ENCODE measurements around the gene JUND.

The JUND gene

GRCh38 chr19:18310118-18310909 is 28.9 kb upstream of the JUND start:
- no peak for DNase-seq
- in situ Hi-C loops (cut with MboI; ENCODE audit: low pct_unique_long_range_greater_than_20kb, low sequenced_read_pairs) = no loop called here

- in situ Hi-C loops (cut with MboI; ENCODE audit: low pct_unique_long_range_greater_than_20kb, low sequenced_read_pairs) = no loop called here
- no peak for DNase-seq
These were observed 28.2 kb upstream of the JUND start for GRCh38 chr19:18309525-18310064.

GRCh38 chr19:18308948-18309325 is 27.5 kb upstream of the JUND start:
- no peak for DNase-seq
- in situ Hi-C loops (cut with MboI; ENCODE audit: low pct_unique_long_range_greater_than_20kb, low sequenced_read_pairs) = no loop called here

- DNase-seq = no peak
- in situ Hi-C loops (cut with MboI; ENCODE audit: low pct_unique_long_range_greater_than_20kb, low sequenced_read_pairs) = no loop called here
These were observed 26.9 kb upstream of the JUND start for GRCh38 chr19:18308051-18308947.

GRCh38 chr19:18307271-18307681 is 25.9 kb upstream of the JUND start:
- in situ Hi-C loops (cut with MboI; ENCODE audit: low pct_unique_long_range_greater_than_20kb, low sequenced_read_pairs) = no loop called here
- DNase-seq = no peak

GRCh38 chr19:18306888-18307260 is 25.5 kb upstream of the JUND start:
- in situ Hi-C loops (cut with MboI; ENCODE audit: low pct_unique_long_range_greater_than_20kb, low sequenced_read_pairs) = no loop called here
- no peak for DNase-seq

GRCh38 chr19:18306209-18306887 is 24.9 kb upstream of the JUND start:
- no peak for DNase-seq
- in situ Hi-C loops (cut with MboI; ENCODE audit: low pct_unique_long_range_greater_than_20kb, low sequenced_read_pairs) = no loop called here

- DNase-seq = peak; percentile 79
- in situ Hi-C loops (cut with MboI; ENCODE audit: low pct_unique_long_range_greater_than_20kb, low sequenced_read_pairs) = no loop called here
These were observed 23.3 kb upstream of the JUND start for GRCh38 chr19:18304458-18305310.

GRCh38 chr19:18304208-18304457 is 22.7 kb upstream of the JUND start:
- in situ Hi-C loops (cut with MboI; ENCODE audit: low pct_unique_long_range_greater_than_20kb, low sequenced_read_pairs) = no loop called here
- peak; percentile 24 for DNase-seq

GRCh38 chr19:18301718-18302111 is 20.3 kb upstream of the JUND start:
- in situ Hi-C loops (cut with MboI; ENCODE audit: low pct_unique_long_range_greater_than_20kb, low sequenced_read_pairs) = no loop called here
- DNase-seq = no peak

GRCh38 chr19:18300930-18301717 is 19.7 kb upstream of the JUND start:
- in situ Hi-C loops (cut with MboI; ENCODE audit: low pct_unique_long_range_greater_than_20kb, low sequenced_read_pairs) = no loop called here
- DNase-seq = no peak

- DNase-seq = no peak
- in situ Hi-C loops (cut with MboI; ENCODE audit: low pct_unique_long_range_greater_than_20kb, low sequenced_read_pairs) = no loop called here
These were observed 18.2 kb upstream of the JUND start for GRCh38 chr19:18299654-18300053.

GRCh38 chr19:18298601-18299000 is 17.2 kb upstream of the JUND start:
- in situ Hi-C loops (cut with MboI; ENCODE audit: low pct_unique_long_range_greater_than_20kb, low sequenced_read_pairs) = no loop called here
- no peak for DNase-seq

- in situ Hi-C loops (cut with MboI; ENCODE audit: low pct_unique_long_range_greater_than_20kb, low sequenced_read_pairs) = no loop called here
- DNase-seq = no peak
These were observed 15.9 kb upstream of the JUND start for GRCh38 chr19:18297308-18297707.

- no peak for DNase-seq
These were observed 13.6 kb upstream of the JUND start for GRCh38 chr19:18295034-18295451.

GRCh38 chr19:18294467-18294864 is 13.0 kb upstream of the JUND start:
- in situ Hi-C loops (cut with MboI; ENCODE audit: low pct_unique_long_range_greater_than_20kb, low sequenced_read_pairs) = no loop called here
- DNase-seq = no peak

More at GRCh38 chr19:18295034-18295451, 13.6 kb upstream of the JUND start:
- in situ Hi-C loops (cut with MboI; ENCODE audit: low pct_unique_long_range_greater_than_20kb, low sequenced_read_pairs) = no loop called here

- in situ Hi-C loops (cut with MboI; ENCODE audit: low pct_unique_long_range_greater_than_20kb, low sequenced_read_pairs) = no loop called here
- no peak for DNase-seq
These were observed 12.4 kb upstream of the JUND start for GRCh38 chr19:18293642-18294466.
